Measurements from ENCODE around the gene L3MBTL4. TPM values are rescaled to one million over a fixed set of nuclear protein-coding genes. Genes with fewer than 3 reads are reported as not detected.

L3MBTL4 gene
- total and polyA plus RNA-seq, 5 experiments from 2014 or later: 0.13 to 0.85 (median 0.18) TPM; not detected in 2

DNA sequence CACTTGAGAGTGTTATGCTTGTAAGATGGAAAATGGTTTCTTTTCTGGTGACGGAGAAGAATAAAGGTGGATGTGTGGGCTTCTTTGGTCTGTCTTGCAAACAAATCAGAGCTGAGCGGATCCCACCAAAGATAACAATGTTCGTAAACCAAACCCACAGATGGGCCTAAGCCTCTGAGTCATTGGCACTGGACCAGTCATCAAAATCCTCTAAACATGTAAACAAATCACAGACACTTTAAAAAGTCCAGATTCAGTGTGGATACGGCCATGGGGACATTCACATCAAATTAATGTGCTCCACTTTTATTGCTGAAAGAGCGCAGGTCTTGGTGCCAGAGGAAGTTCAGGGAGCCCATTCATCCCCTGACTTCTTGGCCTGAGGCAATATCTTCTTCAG lies 458.9 kb downstream of the L3MBTL4 start:
- Mint-ChIP-seq H3K4me1 (no peaks in the 10 kb centered on the region), H3K27me3 (peaks cover 0 to 9% (median 0%) of the 10 kb centered on the region in 5 donors), H3K27ac (no peak overlapping the region), H3K4me3 (no peak overlapping the region), H3K36me3 (no peaks in the 10 kb centered on the region), H3K9me3 (no peaks in the 10 kb centered on the region)
- DNase-seq (no peak), ATAC-seq (no peak)
- POLR2A ChIA-PET: no interaction called here

DNA sequence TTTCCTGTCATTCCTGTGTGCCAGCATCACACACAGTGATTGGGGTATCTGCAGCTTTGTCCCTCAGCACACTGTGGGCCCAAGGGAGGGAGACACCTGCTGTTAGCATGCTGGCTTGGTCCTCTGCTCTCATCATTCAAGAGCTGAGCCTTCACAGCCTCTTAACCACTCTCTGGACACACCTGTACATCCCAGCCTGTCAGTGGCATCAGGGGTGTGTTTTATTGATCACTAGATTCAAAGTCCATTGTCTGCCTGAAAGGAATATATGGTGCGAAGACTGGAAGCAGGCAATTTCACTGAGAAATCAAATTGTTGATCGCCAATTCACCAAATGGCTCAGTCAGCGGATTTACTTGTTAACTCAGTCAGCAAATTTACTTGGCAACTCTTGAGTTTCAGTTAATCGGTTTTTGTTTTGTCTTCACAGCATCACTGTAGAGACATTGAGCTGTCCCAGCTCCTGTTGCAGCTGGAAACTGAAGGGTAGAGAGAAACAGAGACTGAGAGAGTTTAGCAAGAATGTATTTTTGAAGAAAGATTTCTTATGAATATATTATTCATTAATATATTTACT lies 463.1 kb downstream of the L3MBTL4 start:
- POLR2A ChIA-PET: no interaction called here
- H3K36me3 Mint-ChIP-seq: no peaks in the 10 kb centered on the region
- H3K27ac Mint-ChIP-seq: peak overlapping the region in 1 of 10 donors; percentile 35
- H3K4me1 Mint-ChIP-seq: no peaks in the 10 kb centered on the region
- peaks cover 0 to 6% (median 0%) of the 10 kb centered on the region in 5 donors for H3K27me3 Mint-ChIP-seq
- no peak overlapping the region for H3K4me3 Mint-ChIP-seq
- ATAC-seq (no peak), DNase-seq (no peak)
- H3K9me3 Mint-ChIP-seq: no peaks in the 10 kb centered on the region

DNA sequence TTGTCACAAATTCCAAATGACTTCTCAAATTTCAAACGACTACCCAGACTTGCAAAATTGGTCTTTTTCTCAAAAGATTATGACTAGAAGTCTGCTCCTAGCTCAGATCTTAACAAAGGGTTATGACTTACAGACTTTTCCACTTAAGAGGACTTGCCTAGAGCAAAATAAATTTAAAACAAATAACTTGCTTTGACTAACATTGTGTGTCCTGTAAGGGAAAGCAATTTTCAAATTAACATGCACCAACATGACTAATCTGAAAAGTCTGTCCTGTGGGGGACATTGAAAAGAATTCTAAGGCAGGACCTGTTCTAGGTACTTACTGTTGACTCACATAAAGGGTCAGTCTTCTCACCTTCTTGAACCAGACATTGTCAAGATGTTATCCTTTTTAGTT lies 465.9 kb downstream of the L3MBTL4 start:
- DNase-seq: no peak
- peaks cover 0 to 1% (median 0%) of the 10 kb centered on the region in 4 donors for H3K4me1 Mint-ChIP-seq
- POLR2A ChIA-PET: no interaction called here
- H3K9me3 Mint-ChIP-seq: no peaks in the 10 kb centered on the region
- H3K27ac Mint-ChIP-seq: no peak overlapping the region
- no peaks in the 10 kb centered on the region for H3K36me3 Mint-ChIP-seq
- H3K4me3 Mint-ChIP-seq: no peak overlapping the region
- H3K27me3 Mint-ChIP-seq: peaks cover 0 to 9% (median 3%) of the 10 kb centered on the region in 5 donors
- no peak for ATAC-seq

DNA sequence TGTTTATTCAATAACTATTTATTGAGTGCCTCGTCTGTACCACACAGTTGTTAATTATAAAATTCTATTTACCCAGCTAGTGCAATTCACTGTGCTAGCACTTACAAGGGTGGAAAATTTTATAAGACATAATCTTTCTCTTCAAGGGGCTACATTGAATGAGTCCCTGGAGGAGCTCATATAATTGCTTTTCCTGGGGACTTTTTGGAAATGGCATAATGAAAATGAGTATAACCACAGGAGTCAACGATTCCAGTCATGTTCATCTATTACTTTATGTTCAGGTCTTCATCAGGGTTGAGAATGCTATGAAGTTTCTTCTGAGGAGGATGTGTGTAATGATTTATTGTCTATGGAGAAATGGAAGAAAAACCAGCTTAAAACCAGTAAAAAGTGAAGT lies 466.5 kb downstream of the L3MBTL4 start:
- POLR2A ChIA-PET: no interaction called here
- peaks cover 0 to 15% (median 3%) of the 10 kb centered on the region in 5 donors for H3K27me3 Mint-ChIP-seq
- H3K4me1 Mint-ChIP-seq: peaks cover 0 to 7% (median 0%) of the 10 kb centered on the region in 4 donors
- H3K9me3 Mint-ChIP-seq: no peaks in the 10 kb centered on the region
- no peak overlapping the region for H3K4me3 Mint-ChIP-seq
- ATAC-seq (no peak), DNase-seq (no peak)
- no peaks in the 10 kb centered on the region for H3K36me3 Mint-ChIP-seq
- H3K27ac Mint-ChIP-seq: no peak overlapping the region

DNA sequence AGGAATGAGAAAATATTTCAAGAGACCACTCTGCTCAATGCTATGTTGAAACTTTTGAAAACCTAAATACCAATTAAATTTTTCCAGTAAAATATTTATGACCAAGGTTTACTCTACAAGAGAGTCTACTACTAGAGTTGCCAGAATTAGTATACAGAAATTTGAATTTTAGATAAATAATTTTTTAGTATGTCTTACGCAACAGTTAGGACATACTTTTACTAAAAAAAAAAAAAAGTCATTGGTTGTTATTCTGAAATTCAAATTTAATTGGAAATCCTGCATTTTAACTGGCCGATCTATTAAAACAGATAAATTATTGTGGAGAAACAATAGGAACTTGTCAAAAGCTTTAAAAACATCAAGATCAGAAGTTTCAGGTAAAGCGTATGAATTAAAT lies 470.3 kb downstream of the L3MBTL4 start:
- Mint-ChIP-seq H3K9me3 (no peaks in the 10 kb centered on the region), H3K4me1 (peaks cover 0 to 8% (median 0%) of the 10 kb centered on the region in 4 donors), H3K27me3 (peaks cover 0 to 30% (median 3%) of the 10 kb centered on the region in 5 donors), H3K27ac (no peak overlapping the region), H3K4me3 (no peak overlapping the region), H3K36me3 (no peaks in the 10 kb centered on the region)
- POLR2A ChIA-PET: no interaction called here
- DNase-seq (no peak), ATAC-seq (no peak)

DNA sequence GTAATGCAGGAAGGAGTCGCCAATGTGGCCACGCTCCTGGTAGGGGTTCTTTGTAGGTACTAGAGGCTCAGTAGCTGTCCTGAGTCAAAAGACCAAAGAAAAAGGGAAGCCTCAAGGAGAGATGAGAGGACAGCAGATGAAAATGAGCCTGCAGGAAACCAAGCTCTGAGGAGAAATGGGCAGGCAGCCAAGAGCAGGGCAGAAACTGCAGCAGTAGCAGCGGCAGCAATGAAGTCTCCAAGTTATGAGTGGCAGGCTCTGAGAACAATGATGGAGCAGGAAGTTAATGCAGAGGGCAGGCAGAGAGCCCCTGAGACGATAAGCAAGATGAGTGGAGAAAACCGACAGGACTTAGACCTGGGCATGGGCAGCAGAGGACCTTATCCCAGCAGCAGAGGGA lies 471.2 kb downstream of the L3MBTL4 start:
- Mint-ChIP-seq H3K4me1 (peaks cover 0 to 8% (median 0%) of the 10 kb centered on the region in 4 donors), H3K9me3 (no peaks in the 10 kb centered on the region), H3K27ac (peak overlapping the region in 1 of 10 donors; percentile 8), H3K36me3 (no peaks in the 10 kb centered on the region), H3K4me3 (no peak overlapping the region), H3K27me3 (peaks cover 0 to 30% (median 3%) of the 10 kb centered on the region in 5 donors)
- DNase-seq (no peak), ATAC-seq (no peak)
- POLR2A ChIA-PET: no interaction called here

DNA sequence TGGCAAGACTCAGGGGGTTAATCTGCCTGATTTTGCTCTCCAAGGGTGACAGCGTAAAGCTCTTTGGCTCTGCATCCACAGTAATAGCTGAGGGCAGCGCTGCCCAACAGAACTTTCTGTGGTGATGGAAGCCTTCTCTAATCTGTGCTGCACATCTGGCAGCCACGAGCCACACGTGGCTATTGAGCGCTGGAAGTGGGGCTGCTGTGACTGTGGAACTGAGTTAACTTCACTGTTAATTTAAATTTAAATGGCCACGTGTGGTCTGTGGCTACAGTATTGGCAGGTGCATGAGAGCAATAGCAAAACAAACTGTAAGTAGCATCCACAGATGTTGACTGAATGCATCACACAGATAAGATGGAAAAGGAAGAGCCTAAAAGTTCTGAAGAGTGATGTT lies 472.1 kb downstream of the L3MBTL4 start:
- H3K27me3 Mint-ChIP-seq: peaks cover 0 to 30% (median 3%) of the 10 kb centered on the region in 5 donors
- ATAC-seq: no peak
- no peak overlapping the region for H3K27ac Mint-ChIP-seq
- no peaks in the 10 kb centered on the region for H3K36me3 Mint-ChIP-seq
- peaks cover 0 to 8% (median under 1%) of the 10 kb centered on the region in 4 donors for H3K4me1 Mint-ChIP-seq
- H3K4me3 Mint-ChIP-seq: no peak overlapping the region
- DNase-seq: no peak
- POLR2A ChIA-PET: no interaction called here
- H3K9me3 Mint-ChIP-seq: no peaks in the 10 kb centered on the region

DNA sequence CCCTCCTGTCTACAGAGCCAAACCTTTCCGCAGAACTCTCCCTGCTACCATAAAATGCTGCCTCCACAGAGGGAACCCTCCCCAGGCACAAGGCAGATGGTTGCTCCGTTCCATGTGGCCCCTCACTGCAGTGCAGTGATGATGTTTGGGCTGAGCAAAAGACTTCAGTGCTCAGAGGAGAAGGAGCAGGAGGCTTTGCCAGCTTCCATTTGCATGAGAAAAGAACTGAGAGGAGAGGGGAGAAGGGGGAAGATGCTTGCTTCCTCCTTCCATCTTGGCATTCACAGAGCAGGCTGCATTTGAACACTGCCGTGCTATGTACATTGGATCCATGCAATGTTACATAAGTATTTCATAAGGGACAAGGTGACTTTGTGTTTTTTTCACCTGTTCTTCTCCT lies 472.8 kb downstream of the L3MBTL4 start:
- Mint-ChIP-seq H3K36me3 (no peaks in the 10 kb centered on the region), H3K27me3 (peaks cover 0 to 24% (median 3%) of the 10 kb centered on the region in 5 donors), H3K27ac (no peak overlapping the region), H3K9me3 (no peaks in the 10 kb centered on the region), H3K4me1 (peaks cover 0 to 8% (median 2%) of the 10 kb centered on the region in 4 donors), H3K4me3 (no peak overlapping the region)
- POLR2A ChIA-PET: no interaction called here
- no peak for ATAC-seq
- no peak for DNase-seq

DNA sequence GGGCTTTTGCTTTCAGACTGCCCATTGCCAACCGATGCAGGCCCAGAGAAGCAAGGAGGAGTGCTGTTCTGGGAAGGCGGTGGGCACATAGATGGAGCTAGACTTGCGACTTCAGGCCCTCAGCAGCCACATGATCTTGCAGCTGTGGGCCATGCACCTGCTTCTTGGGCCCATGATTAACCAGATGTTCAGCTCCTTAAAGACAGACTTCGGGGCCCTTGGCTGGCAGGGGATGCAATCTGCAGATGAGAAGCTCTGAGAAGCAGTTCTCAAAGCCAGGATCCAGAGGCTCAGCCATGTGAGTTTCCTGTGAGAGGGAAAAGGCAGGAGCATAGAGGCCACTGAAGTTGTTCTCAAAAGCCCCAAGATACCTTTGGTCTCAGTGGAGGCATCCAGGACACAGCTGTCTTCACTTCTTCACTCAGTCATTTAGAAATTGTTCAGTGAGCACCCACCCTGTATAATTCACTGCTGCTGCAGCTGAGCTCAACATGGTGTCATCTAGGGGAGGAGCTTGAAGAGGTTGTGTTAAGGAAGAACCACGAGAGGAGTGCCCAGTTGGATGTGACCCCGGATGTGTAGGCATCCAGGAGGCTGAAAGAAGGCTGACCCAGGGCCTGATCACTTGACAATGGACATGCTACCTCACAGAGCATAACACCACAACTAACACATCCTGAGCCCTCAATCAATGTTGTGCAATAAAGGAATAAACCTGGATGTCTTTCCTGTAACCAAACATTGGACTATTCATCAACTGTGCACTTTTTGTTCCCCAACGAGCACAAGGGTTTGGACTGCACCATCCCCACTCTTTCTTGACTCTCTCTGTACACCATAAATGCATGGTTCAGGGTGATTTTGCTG lies 474.7 kb downstream of the L3MBTL4 start:
- H3K36me3 Mint-ChIP-seq: no peaks in the 10 kb centered on the region
- no peaks in the 10 kb centered on the region for H3K9me3 Mint-ChIP-seq
- no peak overlapping the region for H3K4me3 Mint-ChIP-seq
- peaks cover 0 to 24% (median 3%) of the 10 kb centered on the region in 5 donors for H3K27me3 Mint-ChIP-seq
- H3K4me1 Mint-ChIP-seq: peaks cover 0 to 8% (median 2%) of the 10 kb centered on the region in 4 donors
- no peak for DNase-seq
- no peak for ATAC-seq
- POLR2A ChIA-PET: no interaction called here
- H3K27ac Mint-ChIP-seq: no peak overlapping the region

DNA sequence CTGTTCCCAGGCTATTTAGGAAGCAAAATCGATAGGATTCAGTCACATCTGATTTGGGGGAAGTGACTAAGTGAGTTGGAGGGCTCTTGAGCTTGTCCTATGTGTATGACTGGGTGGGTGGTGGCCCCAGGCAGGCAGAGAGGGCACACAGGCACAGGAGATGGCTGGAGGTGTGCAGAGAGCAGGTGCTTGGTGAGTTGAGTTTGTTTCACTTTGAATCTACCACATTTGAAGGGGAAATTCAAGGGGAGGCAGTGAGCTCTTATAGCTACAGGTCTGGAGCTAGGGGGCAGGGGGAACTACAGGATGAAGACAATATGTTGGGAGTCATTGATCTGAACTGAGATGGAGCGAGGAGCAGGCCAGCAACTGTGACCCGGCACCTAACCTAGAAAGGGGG lies 476.9 kb downstream of the L3MBTL4 start:
- DNase-seq: no peak
- no peak for ATAC-seq
- Mint-ChIP-seq H3K27me3 (peaks cover 2 to 25% (median 11%) of the 10 kb centered on the region in 5 donors), H3K27ac (no peak overlapping the region), H3K4me3 (no peak overlapping the region), H3K9me3 (peaks cover 0 to 5% (median 0%) of the 10 kb centered on the region in 9 donors), H3K36me3 (no peaks in the 10 kb centered on the region), H3K4me1 (peaks cover 0 to 4% (median 0%) of the 10 kb centered on the region in 4 donors)
- POLR2A ChIA-PET: no interaction called here

DNA sequence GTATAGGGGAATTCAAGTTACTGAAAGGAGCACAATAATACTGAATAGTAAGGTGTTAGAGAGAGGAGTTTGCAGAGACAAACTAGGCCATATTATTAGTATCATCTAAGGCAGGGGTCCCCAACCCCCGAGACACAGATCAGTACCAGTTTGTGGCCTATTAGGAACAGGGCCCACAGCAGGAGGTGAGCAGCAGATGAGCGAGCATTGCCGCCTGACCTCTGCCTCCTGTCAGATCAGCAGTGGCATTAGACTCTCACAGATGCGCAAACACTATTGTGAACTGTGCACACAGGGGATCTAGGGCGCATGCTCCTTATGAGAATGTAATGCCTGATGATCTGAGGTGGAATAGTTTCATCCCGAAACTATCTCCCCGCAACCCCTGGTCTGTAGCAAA lies 477.6 kb downstream of the L3MBTL4 start:
- POLR2A ChIA-PET: no interaction called here
- no peak overlapping the region for H3K4me3 Mint-ChIP-seq
- H3K27ac Mint-ChIP-seq: no peak overlapping the region
- DNase-seq: no peak
- peaks cover 0 to 4% (median 0%) of the 10 kb centered on the region in 4 donors for H3K4me1 Mint-ChIP-seq
- no peaks in the 10 kb centered on the region for H3K36me3 Mint-ChIP-seq
- ATAC-seq: no peak
- H3K9me3 Mint-ChIP-seq: peaks cover 0 to 5% (median 0%) of the 10 kb centered on the region in 9 donors
- peaks cover 2 to 22% (median 11%) of the 10 kb centered on the region in 5 donors for H3K27me3 Mint-ChIP-seq

DNA sequence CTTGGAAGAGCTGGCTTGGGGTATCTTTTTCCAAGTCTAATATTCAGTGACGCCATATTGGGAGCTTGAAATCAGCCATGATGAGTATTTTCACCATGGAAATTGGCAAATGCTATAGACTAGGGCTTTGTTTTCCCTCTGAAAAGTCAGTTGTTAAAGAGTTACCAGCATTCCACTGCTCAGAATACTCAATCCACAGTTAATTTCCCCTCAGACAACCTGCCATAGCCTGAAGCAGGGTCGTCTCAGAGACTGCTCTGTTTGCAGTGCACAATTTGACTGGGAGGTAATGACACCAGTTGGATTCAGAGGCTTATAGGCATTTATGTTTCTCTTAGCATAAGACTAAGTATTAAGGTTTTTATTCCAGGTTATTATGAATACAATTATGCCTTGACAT lies 483.9 kb downstream of the L3MBTL4 start:
- Mint-ChIP-seq H3K27ac (no peak overlapping the region), H3K27me3 (peaks cover 5 to 14% (median 12%) of the 10 kb centered on the region in 5 donors), H3K9me3 (peaks cover 0 to 29% (median 11%) of the 10 kb centered on the region in 9 donors), H3K4me3 (no peak overlapping the region), H3K36me3 (peaks cover 0 to 17% (median 0%) of the 10 kb centered on the region in 3 donors), H3K4me1 (no peaks in the 10 kb centered on the region)
- DNase-seq: no peak
- POLR2A ChIA-PET: no interaction called here
- ATAC-seq: no peak

DNA sequence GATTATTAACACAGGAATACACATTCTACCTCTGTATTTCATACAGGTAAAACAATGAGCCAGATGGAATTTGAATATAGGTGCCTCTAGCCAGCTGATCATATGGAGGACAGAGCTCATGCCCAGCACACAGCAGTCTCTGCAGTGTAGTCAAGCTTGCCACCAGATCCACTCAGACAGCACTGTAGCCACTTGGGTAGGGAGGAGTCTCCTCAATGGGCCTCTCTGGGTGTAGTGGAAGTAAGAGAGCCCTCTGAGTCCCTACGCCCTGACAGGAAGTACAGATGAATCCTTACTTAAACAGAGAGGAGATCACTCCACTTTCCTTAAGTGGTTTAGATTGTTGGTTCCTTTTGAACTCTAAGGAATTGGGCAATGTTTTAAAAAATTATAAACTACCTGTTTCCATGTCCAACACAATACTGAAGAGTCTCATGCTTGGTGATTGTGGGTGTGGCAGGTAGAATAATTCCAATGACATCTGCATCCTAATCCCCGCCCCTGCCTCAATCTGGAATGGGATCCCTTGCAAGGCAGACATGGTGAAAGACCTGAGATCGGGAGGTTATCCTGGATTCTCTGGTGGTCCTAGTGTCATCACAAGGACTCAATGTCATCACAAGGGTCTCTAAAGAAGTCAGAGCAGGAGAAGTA lies 496.4 kb downstream of the L3MBTL4 start:
- ATAC-seq (no peak), DNase-seq (no peak)
- Mint-ChIP-seq H3K36me3 (no peaks in the 10 kb centered on the region), H3K4me3 (no peak overlapping the region), H3K27me3 (peaks cover 8 to 21% (median 16%) of the 10 kb centered on the region in 5 donors), H3K4me1 (no peaks in the 10 kb centered on the region), H3K27ac (no peak overlapping the region), H3K9me3 (peaks cover 0 to 7% (median 0%) of the 10 kb centered on the region in 9 donors)
- POLR2A ChIA-PET: no interaction called here

Measured in naive thymus-derived CD8-positive, alpha-beta T cell (primary cell).